ENCODE results near the gene TOM1L1. TPM values are rescaled to one million over a fixed set of nuclear protein-coding genes. Genes with fewer than 3 reads are reported as not detected.

Gene TOM1L1
- total RNA-seq, 1 donor from 2014 or later = 76.0 TPM

- Histone ChIP-seq H3K4me3 (ENCODE audit: low read depth, low read length) (no peak overlapping the region), H3K27me3 (ENCODE audit: control insufficient read depth, insufficient read depth, low read length) (no peaks in the 10 kb centered on the region), H3K36me3 (ENCODE audit: control insufficient read depth, insufficient read depth, low read length) (no peaks in the 10 kb centered on the region)
- DNase-seq (ENCODE audit: low read depth) = no peak
- no peak for TF ChIP-seq CTCF (IDR thresholded peaks at IDR 0.05; ENCODE audit: insufficient read depth, low read length, poor library complexity, severe bottlenecking)
Observed at GRCh38 chr17:54881255-54881972, 19.2 kb upstream of the TOM1L1 start.

DNA sequence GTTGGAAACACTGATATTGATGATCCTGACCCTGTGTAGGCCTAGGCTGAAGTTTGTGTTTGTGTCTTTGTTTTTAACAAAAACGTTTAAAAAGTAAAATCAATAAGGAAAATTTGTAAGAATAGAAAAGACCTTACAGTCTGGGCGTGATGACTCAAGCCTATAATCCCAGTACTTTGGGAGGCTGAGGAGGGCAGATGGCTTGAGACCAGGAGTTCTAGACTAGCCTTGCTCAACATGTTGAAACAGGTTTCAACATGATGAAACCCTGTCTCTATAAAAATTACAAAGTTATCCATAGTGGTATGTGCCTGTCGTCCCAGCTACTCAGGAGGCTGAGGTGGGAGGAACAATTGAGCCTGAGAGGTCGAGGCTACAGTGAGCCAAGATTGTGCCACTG is 18.3 kb upstream of the TOM1L1 start:
- no peak overlapping the region for H3K4me3 ChIP-seq (ENCODE audit: low read depth, low read length)
- H3K36me3 ChIP-seq (ENCODE audit: control insufficient read depth, insufficient read depth, low read length) = no peaks in the 10 kb centered on the region
- TF ChIP-seq CTCF (IDR thresholded peaks at IDR 0.05; ENCODE audit: insufficient read depth, low read length, poor library complexity, severe bottlenecking) = no peak
- no peaks in the 10 kb centered on the region for H3K27me3 ChIP-seq (ENCODE audit: control insufficient read depth, insufficient read depth, low read length)
- no peak for DNase-seq (ENCODE audit: low read depth)

- Histone ChIP-seq H3K36me3 (ENCODE audit: control insufficient read depth, insufficient read depth, low read length) (no peaks in the 10 kb centered on the region), H3K4me3 (ENCODE audit: low read depth, low read length) (no peak overlapping the region), H3K27me3 (ENCODE audit: control insufficient read depth, insufficient read depth, low read length) (no peaks in the 10 kb centered on the region)
- DNase-seq (ENCODE audit: low read depth) = no peak
- no peak for TF ChIP-seq CTCF (IDR thresholded peaks at IDR 0.05; ENCODE audit: insufficient read depth, low read length, poor library complexity, severe bottlenecking)
Observed at GRCh38 chr17:54882950-54883349, 17.7 kb upstream of the TOM1L1 start.

DNA sequence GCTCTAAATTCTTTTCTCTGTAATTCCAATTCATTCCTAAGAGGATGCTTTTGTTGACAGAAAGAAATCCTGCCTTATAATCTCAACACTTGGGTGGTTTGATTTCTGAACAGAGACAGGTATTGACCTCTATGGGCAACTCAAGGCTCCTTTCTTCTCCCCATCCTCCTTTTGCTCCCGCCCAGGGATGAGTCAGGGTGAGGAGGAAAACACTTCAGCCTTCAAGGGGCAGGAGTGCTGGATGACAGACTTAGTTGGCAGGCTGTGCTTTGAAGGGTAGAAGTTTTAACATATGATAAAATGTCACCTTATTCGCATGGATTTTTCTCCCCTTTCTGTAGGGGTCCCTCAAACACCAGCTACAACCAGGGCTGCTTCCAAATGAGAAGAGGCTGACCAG is 16.7 kb upstream of the TOM1L1 start:
- no peak for TF ChIP-seq CTCF (IDR thresholded peaks at IDR 0.05; ENCODE audit: insufficient read depth, low read length, poor library complexity, severe bottlenecking)
- H3K4me3 ChIP-seq (ENCODE audit: low read depth, low read length) = no peak overlapping the region
- H3K36me3 ChIP-seq (ENCODE audit: control insufficient read depth, insufficient read depth, low read length) = no peaks in the 10 kb centered on the region
- no peak for DNase-seq (ENCODE audit: low read depth)
- no peaks in the 10 kb centered on the region for H3K27me3 ChIP-seq (ENCODE audit: control insufficient read depth, insufficient read depth, low read length)

DNA sequence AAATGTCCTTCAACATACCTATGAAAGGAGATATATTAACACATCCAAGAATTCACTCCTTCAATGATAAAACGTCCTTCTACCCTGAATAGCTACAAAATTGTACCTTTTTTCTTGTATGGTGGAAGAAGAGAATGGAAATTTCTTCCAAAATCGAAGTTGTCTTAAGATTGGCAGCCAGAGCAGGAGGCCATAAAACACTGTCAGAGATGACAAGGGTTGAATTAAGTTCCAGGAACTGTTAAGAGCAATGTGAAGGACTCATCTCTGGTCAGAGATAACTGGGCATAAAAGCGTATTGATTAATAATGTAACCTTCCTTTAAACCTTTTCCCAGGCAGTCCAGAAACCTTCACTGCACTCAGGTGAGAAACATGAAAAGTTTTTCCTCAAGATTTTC is 12.9 kb upstream of the TOM1L1 start:
- no peak for TF ChIP-seq CTCF (IDR thresholded peaks at IDR 0.05; ENCODE audit: insufficient read depth, low read length, poor library complexity, severe bottlenecking)

DNA sequence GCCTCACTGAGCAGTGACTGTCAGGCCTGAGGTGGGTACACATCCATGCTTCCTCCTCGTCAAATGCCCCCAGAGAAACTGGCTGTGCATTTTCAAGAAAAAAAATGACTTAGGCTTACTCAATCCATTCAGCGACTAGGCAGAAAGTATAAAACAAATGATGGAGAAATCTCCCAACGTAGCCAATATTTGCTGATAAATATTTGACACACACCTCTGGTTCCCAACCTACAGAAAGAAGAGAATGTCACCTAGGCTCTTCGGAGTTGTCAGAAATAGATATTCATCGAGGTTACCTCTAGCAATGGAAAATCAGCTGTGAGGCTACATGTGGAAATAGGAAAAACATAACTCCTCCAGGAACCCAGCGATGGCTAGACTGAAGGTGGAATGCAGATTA is 12.4 kb upstream of the TOM1L1 start:
- no peaks in the 10 kb centered on the region for H3K27me3 ChIP-seq (ENCODE audit: control insufficient read depth, insufficient read depth, low read length)
- TF ChIP-seq CTCF (IDR thresholded peaks at IDR 0.05; ENCODE audit: insufficient read depth, low read length, poor library complexity, severe bottlenecking) = no peak
- no peak for DNase-seq (ENCODE audit: low read depth)

More for the DNA sequence above, 12.9 kb upstream of the TOM1L1 start:
- Histone ChIP-seq H3K4me3 (ENCODE audit: low read depth, low read length) (no peak overlapping the region), H3K27me3 (ENCODE audit: control insufficient read depth, insufficient read depth, low read length) (no peaks in the 10 kb centered on the region), H3K36me3 (ENCODE audit: control insufficient read depth, insufficient read depth, low read length) (no peaks in the 10 kb centered on the region)
- DNase-seq (ENCODE audit: low read depth) = no peak

More for the DNA sequence above, 12.4 kb upstream of the TOM1L1 start:
- Histone ChIP-seq H3K4me3 (ENCODE audit: low read depth, low read length) (no peak overlapping the region), H3K36me3 (ENCODE audit: control insufficient read depth, insufficient read depth, low read length) (no peaks in the 10 kb centered on the region)
